NB4 (cell line): ENCODE data around the gene IFNGR1.

Experiments
- DNase-seq: peaks from one replicate; pipeline ENCODE4 v3.0.0; 2010; ENCODE audit warnings: low read depth
- H3K4me3 ChIP-seq: one replicate; pipeline ENCODE4 v1.5.1; 2011; ENCODE audit warnings: mild to moderate bottlenecking, low read depth, low read length, moderate library complexity
- MYC ChIP-seq: IDR thresholded peaks from 2 replicates; pipeline ENCODE4 v1.6.1; 2011; ENCODE audit warnings: low read depth, low read length
- POLR2A ChIP-seq: IDR thresholded peaks from 2 replicates; pipeline ENCODE4 v1.6.1; 2011; ENCODE audit warnings: mild to moderate bottlenecking; ENCODE audit not compliant: insufficient read length; ENCODE audit errors: extremely low read depth
- TF ChIP-seq, protein P1 (sequence below): IDR thresholded peaks from 2 replicates; pipeline ENCODE4 v1.6.1; 2011; ENCODE audit warnings: low read depth, low read length
- TF ChIP-seq, protein P2 (sequence below): IDR thresholded peaks from one replicate; pipeline ENCODE4 v1.5.1; 2012; ENCODE audit warnings: low read depth, low read length

The IFNGR1 gene

DNA sequence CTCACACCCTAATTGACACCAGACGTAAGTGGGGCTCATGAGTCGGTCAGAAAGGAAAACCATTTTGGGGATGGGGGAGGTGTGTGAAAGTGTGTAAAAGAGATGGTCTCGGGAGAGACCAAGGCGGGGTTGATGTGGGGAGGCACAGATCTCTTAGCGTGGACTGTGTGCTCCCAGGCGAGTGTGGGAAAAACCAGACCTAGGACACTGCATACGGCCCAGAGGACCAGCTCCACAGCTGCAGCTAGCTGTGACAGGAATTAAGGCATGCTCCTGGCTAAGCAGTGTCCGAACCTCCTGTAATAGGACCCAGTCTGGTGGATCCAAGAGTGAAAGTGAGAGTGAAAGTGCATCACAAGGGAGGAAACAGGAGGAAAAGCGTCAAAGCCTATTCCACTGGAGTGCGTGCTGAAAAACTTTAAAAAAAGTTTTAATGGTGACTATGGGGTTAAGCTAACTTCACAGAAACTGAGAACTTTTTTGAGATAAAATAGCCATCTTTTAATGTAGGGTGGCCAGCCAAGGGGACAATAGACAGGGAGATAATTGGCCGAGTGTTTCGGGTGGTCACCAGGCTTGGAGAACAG is 55.4 kb downstream of the IFNGR1 start:
- H3K4me3 ChIP-seq = no peak overlapping the region
- TF ChIP-seq, protein P1, sequence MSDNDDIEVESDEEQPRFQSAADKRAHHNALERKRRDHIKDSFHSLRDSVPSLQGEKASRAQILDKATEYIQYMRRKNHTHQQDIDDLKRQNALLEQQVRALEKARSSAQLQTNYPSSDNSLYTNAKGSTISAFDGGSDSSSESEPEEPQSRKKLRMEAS = no peak
- TF ChIP-seq, protein P2, sequence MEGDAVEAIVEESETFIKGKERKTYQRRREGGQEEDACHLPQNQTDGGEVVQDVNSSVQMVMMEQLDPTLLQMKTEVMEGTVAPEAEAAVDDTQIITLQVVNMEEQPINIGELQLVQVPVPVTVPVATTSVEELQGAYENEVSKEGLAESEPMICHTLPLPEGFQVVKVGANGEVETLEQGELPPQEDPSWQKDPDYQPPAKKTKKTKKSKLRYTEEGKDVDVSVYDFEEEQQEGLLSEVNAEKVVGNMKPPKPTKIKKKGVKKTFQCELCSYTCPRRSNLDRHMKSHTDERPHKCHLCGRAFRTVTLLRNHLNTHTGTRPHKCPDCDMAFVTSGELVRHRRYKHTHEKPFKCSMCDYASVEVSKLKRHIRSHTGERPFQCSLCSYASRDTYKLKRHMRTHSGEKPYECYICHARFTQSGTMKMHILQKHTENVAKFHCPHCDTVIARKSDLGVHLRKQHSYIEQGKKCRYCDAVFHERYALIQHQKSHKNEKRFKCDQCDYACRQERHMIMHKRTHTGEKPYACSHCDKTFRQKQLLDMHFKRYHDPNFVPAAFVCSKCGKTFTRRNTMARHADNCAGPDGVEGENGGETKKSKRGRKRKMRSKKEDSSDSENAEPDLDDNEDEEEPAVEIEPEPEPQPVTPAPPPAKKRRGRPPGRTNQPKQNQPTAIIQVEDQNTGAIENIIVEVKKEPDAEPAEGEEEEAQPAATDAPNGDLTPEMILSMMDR = no peak
- TF ChIP-seq MYC (no peak), POLR2A (no peak)
- no peak for DNase-seq

DNA sequence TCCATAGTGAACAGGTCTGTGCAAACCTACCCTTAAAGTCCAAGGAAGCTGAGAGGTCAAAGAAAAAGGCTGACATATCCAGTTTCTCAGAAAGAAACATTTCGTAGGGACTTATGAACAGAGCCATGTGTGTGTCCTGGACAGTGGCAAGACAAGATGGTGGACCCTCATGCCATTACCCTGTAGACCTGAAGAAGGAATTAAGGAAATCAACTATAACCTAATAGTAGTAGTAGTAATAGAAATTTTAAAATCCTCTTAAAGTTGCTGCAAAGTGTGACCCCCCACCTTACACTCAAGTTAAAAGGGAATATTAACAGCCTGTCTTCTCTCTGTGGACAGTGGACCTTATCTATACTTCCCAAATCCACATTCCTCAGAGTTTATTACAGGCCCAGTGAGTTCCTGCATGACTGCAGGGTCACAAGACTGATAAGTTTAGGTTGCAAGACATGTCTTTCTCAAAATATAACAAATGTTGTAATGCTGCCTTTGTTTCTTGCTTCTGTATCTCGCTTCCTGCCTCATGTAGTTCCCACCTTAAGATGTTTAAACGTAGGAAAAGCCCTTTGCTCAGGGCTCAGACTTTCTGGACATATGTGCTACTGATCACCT is 56.4 kb downstream of the IFNGR1 start:
- no peak for DNase-seq
- TF ChIP-seq, protein P2 = no peak
- TF ChIP-seq, protein P1 = no peak
- no peak overlapping the region for H3K4me3 ChIP-seq

DNA sequence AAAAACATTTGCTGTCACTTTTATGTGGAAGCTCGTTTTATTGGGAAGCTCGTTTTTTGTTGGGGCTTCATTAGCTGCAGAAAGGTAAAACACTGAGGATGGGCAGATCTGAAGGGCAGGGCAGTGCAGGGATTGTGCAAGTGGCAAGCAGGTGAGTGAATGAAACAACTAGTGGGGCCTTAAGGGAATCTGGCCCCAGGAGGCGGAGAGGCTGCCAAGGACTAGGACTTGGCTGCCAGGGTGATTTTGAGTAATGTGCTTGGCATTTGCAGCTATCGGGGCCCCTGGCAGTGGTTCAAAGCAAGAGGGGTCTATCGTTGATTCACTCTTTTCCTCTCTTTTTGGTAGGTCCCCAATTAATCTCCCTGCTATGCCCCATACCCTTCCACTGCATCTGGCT is 57.2 kb downstream of the IFNGR1 start:
- DNase-seq = no peak
- TF ChIP-seq MYC (no peak), POLR2A (no peak)
- TF ChIP-seq, protein P2 = no peak
- TF ChIP-seq, protein P1 = no peak
- no peak overlapping the region for H3K4me3 ChIP-seq

DNA sequence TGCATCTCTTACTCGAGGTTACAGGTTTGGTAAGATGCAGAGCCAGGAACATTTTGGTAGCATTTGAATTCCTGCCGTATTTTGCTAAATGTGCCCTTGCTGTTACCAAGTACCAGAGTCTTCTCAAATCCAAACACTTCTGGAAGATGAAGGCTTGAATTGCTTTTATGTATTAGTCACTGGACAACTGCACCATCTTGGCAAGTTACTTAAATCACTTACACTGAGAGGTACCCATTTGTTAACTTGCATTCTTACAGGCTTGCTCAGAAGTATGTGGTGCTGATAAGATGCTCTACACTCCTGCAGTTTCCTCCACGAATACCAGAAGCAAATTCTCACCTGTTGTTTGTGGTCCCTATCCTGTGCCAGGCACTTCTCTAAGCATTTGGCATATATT is 58.4 kb downstream of the IFNGR1 start:
- no peak for DNase-seq
- TF ChIP-seq, protein P1 = no peak
- TF ChIP-seq, protein P2 = no peak
- TF ChIP-seq MYC (no peak), POLR2A (no peak)
- no peak overlapping the region for H3K4me3 ChIP-seq

DNA sequence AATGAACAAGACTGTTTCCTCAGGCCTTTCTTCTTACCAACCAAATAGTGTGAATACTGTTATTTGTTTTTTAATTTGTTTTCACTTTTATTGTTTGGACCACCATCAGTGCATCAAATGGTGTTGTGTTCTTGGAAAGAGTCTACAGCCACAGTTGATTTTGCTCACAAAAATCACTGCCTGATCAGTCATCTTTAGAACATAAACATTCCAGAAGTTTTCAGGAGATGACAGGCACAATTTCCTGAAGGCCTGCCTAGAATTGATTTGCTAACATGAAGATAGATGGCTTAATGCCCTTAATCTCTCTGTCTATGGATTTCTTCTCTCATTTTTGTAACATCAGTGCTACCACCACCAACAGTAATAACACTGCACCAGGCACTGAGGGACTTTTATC is 59.3 kb downstream of the IFNGR1 start:
- DNase-seq = no peak
- TF ChIP-seq, protein P2 = no peak
- TF ChIP-seq POLR2A = no peak
- TF ChIP-seq, protein P1 = no peak
- TF ChIP-seq MYC = no peak

More for the DNA sequence above, 59.3 kb downstream of the IFNGR1 start:
- H3K4me3 ChIP-seq = no peak overlapping the region
